ENCODE data around the gene WWTR1.

Gene WWTR1

DNA sequence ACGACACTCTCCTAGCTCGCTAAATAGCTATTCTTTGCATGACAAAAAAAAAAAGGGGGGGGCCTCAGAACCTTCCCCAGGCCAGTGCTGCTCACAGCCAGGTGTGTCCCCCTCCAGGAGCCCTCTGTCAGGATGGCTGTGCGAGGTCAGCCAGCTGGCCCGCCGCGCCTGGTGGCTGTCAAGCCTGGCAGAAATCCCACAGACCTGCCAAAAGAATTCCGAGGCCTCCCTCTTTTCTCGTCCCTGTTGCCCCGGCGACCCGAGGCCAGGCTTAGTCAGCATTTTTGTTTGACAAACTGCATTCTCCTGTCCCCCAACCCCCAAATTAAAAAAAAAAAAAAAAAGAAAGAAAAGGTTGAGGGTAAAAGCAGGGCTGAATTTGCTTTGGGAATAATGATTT, 121.4 kb downstream of the WWTR1 start:
- DNase-seq (ENCODE audit: low read depth in 4 of 4, low spot score in 1 of 4): no peak

- no peak for DNase-seq (ENCODE audit: low read depth in 4 of 4, low spot score in 1 of 4)
Observed at GRCh38 chr3:149535333-149535685, 122.5 kb downstream of the WWTR1 start.

- DNase-seq (ENCODE audit: low read depth in 4 of 4, low spot score in 1 of 4): no peak
Observed at GRCh38 chr3:149534671-149535332, 123.0 kb downstream of the WWTR1 start.

DNA sequence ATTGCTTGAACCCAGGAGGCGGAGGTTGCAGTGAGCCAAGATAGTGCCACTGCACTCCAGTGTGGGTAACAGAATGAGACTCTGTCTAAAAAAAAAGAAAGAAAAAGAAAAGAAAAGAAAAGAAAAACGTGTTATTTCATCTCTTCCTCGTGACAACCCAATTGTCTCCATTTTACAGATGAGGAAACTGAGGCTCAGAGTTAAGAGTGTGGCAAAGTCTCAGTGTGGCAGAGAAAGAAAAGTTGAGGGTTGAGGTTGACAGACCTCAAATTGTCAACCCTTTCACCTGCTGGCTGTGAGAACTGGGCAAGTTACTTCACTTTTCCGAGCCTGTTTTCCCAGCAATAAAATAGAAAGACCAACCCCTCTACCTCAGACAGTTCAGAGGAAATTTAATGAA, 123.7 kb downstream of the WWTR1 start:
- DNase-seq (ENCODE audit: low read depth in 4 of 4, low spot score in 1 of 4): no peak

DNA sequence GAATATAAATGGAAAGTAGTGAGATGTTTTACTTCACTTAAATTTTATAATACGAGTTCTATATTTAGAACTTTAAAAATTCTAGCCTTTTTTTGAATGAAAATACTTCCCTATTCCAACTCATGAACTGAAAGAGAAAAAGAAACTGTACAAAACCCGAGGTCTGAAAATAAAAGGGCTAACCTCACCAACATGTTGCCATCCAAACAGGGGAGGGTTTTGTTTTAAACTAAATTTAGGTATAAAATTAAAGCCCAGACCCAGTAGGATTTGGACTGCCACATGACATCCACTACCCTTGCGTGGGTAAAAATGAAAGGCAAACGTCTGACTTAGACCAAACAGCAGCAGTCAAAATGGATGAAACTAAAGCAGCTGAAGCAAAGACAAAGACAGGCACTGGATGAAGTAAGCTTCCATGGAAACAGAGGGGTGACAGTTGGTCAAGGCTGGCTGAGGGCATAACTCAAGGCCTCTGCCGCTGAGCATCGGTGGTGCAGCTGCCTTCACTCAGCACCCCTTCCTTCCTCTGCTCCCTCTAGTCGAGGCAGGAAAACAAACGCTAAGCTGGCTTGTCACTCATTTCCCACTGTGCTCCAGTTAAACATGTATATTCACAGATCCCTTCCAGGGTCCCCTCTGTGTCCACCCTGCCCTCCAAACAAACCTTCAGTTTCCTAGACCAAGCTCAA, 125.2 kb downstream of the WWTR1 start:
- no peak for DNase-seq (ENCODE audit: low read depth in 4 of 4, low spot score in 1 of 4)

DNA sequence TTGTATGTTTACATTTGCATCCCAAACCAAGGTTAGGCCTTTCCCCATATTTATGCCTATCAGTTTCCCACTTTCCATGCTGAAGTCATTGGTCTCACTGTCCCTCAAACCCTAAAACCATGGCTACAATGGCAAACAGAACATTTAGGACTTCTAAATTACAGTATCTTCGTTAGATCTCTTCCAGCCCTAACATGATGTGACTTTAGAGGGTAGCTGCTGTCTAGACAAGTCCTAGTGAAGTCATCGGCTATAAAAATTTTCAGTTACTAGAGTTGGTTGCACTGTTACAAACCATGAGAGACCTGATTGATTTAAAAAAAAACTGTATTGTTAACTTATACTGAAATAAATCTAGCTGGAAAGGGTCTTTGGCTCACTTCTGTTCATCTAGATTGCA, 128.7 kb downstream of the WWTR1 start:
- DNase-seq (ENCODE audit: low read depth in 4 of 4, low spot score in 1 of 4): no peak

- DNase-seq (ENCODE audit: low read depth in 4 of 4, low spot score in 1 of 4): no peak
Observed at GRCh38 chr3:149528340-149528650, 129.5 kb downstream of the WWTR1 start.

DNA sequence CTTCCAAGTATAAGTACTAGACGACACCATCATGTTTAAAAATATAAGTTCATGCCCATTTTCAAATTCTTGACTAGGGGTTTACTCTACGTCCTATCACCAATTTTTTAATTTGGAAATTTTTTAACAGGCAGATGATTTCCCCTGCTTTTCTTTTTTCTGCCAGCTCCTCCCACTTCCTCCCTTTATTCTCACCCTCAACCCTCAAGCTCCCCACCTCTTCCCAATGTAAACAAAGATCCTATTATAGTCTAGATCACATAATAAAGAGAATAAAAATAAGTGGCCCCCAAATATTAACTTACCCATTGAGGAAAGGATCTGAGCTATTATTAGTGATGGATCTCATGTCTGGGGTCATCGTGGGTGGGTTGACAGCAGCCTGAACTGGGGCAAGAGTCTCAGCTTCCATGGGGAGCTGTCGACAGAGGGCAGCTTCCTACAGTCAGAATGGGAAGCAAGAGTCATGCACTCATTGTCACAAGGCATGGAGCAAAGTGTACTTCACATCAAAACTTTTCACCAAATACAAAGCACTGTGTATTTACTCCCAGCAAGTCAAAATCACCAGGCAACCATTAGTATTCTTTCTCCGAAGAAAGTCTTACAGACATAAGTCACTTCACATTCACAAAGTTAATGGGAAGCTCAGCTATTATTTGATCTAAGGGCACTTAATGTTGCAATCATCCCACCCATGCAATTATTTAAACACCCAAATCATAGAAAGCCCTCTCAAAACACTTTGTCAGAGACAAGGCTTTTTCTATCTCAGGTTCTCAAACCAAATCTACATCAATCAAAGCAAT, 130.1 kb downstream of the WWTR1 start:
- no peak for DNase-seq (ENCODE audit: low read depth in 4 of 4, low spot score in 1 of 4)

- no peak for DNase-seq (ENCODE audit: low read depth in 4 of 4, low spot score in 1 of 4)
Observed at GRCh38 chr3:149523512-149524299, 134.1 kb downstream of the WWTR1 start.

DNA sequence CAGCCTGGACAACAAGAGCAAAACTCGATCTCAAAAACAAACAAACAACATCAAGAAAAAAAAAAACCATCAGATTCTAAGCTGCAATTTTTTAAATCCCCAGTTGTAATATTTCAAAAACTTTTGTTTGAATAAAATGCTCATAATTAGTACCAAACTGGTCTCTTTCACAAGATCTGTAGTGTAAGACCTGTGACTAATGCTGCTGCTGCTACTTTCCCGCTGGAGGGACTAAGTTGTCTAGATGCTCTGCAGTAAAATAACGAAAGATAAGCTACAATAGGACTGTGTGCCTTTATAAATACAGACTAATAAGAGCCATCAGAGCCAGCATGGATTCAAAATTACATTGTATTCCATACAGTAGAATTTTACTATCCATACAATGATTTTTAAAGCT, 137.9 kb downstream of the WWTR1 start:
- no peak for DNase-seq (ENCODE audit: low read depth in 4 of 4, low spot score in 1 of 4)

- no peak for DNase-seq (ENCODE audit: low read depth in 4 of 4, low spot score in 1 of 4)
Observed at GRCh38 chr3:149516920-149517319, 140.9 kb downstream of the WWTR1 start.

DNA sequence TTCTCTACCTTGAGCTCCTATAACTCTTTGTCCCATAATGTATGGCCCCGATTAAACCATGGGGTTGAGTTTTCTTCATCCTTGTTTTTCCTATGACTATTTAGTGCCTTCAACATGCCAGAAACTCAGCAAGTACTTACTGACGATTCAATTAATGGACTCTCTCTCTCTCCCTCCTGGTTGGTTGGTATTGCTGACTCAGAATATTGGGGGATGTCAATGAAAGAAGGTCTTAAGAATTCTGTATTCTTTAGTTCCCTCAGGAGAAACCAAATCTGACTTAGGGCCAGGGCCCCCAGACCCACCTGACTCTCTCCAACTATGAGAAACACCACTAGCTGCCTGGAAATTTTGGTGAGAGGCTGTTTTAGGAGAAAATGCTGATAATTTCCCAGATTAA, 142.6 kb downstream of the WWTR1 start:
- DNase-seq (ENCODE audit: low read depth in 4 of 4, low spot score in 1 of 4): no peak

DNA sequence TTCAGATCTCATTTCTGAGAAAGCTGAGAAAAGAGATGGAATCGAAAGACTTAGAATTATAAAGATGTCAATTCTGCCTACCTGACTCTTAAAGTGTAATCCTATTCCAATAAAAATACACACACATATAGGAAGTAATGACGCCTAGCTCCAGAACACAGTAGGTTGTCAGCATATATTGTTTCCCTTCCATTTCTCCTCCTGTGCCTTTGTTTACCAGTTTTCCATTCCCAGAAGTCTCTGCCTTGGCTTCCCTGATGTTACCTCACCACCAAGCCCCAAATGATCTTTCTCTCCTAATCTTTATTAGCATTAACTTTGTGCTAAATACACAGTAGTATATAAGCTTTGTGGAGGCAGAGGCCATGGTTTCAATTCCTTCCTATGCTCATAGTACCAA, 143.4 kb downstream of the WWTR1 start:
- DNase-seq (ENCODE audit: low read depth in 4 of 4, low spot score in 1 of 4): no peak

GRCh38 chr3:149512073-149512782, 145.6 kb downstream of the WWTR1 start:
- DNase-seq (ENCODE audit: low read depth in 4 of 4, low spot score in 1 of 4): no peak

- no peak for DNase-seq (ENCODE audit: low read depth in 4 of 4, low spot score in 1 of 4)
Observed at GRCh38 chr3:149511040-149511626, 146.7 kb downstream of the WWTR1 start.

- DNase-seq (ENCODE audit: low read depth in 4 of 4, low spot score in 1 of 4): no peak
Observed at GRCh38 chr3:149510480-149510879, 147.3 kb downstream of the WWTR1 start.

DNA sequence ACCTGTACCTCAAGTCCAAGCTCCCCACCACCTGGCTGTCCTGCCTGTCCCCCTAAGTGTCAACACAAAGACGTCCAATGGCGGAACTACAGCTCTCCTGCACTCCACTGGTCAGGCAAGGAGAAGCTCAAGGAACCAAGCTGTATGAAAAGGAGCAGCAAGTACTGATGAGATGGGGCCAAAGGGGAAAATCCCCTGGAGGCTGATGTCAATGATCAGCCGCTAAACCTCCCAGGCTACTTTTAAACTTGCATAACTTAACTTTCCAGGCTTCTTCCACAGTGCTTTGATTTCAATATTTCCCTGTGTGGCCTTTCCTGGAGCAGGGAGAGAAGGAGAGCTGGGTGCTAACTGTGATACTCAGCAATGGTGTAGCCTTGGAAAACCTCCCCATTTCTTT, 148.3 kb downstream of the WWTR1 start:
- no peak for DNase-seq (ENCODE audit: low read depth in 4 of 4, low spot score in 1 of 4)

GRCh38 chr3:149507491-149508324, 150.1 kb downstream of the WWTR1 start:
- DNase-seq (ENCODE audit: low read depth in 4 of 4, low spot score in 1 of 4): no peak

DNA sequence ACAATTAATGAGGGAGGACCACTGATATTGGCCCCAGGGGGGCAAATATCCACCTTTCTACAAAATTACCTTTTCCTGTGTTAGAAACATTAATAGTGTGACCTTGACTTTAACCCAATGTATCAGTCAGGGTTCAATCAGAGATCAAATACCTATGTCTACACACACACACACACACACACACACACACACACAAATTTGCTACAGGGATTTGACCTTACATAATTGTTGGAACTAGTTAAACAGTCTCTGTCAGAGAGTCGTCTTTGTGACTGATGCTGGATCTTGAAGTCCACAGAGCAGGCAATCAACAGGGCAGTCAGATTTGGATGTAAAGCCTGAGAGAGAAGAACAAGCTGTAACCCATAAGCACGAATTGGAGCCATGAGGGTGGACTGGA, 150.9 kb downstream of the WWTR1 start:
- DNase-seq (ENCODE audit: low read depth in 4 of 4, low spot score in 1 of 4): no peak

DNA sequence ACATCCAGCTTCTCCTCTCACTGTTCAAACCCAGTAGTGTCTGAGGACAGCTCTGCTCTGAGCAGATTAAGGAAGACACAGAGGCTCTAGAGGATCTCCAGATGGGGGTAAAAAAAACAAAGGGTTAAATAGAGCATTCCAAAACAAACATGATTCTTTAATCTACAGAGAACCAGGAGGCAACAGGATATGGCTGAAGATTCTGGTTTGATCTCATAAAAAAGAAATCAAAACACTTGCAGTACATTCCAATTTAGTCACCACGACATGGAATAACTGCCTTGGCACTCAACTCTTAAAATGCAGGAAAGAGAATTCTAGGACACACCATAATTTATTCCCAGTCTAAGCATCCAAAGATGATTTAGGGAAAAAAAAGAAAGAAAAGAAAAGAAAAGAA, 151.3 kb downstream of the WWTR1 start:
- no peak for DNase-seq (ENCODE audit: low read depth in 4 of 4, low spot score in 1 of 4)

Measured in stimulated activated CD4-positive, alpha-beta T cell treated with anti-CD3 and anti-CD28 coated beads, Interleukin-1b, Interleukin-23, amount 100 ng/mL, for 24 hours (primary cell).